Left hindlimb (tissue), 1 donor: ENCODE results near the gene PTK6.

Experiments used
- DNase-seq: peaks from one replicate; pipeline ENCODE4 v3.0.0-alpha.2; 2018

Gene PTK6

GRCh38 chr20:63556873-63557478 lies 19.8 kb upstream of the PTK6 start:
- DNase-seq = no peak

GRCh38 chr20:63555661-63556381 lies 18.6 kb upstream of the PTK6 start:
- DNase-seq = no peak

GRCh38 chr20:63554361-63555278 lies 17.4 kb upstream of the PTK6 start:
- no peak for DNase-seq

GRCh38 chr20:63553933-63554290 lies 16.7 kb upstream of the PTK6 start, which contains the start of gene FNDC11:
TSS of gene FNDC11 (plus strand) at chr20:63554159. CDS start at chr20:63555664, 1,505 bp downstream.
- DNase-seq = no peak

GRCh38 chr20:63553251-63553932 lies 16.2 kb upstream of the PTK6 start:
- DNase-seq = peak; percentile 85

- DNase-seq = no peak
These were observed 15.5 kb upstream of the PTK6 start for GRCh38 chr20:63552481-63553249.

- DNase-seq = no peak
These were observed 13.9 kb upstream of the PTK6 start for GRCh38 chr20:63551068-63551467.

- DNase-seq = no peak
These were observed 12.6 kb upstream of the PTK6 start for GRCh38 chr20:63549679-63550282.

- no peak for DNase-seq
These were observed 11.8 kb upstream of the PTK6 start for GRCh38 chr20:63549019-63549418.

- DNase-seq = no peak
These were observed 11.4 kb upstream of the PTK6 start for GRCh38 chr20:63548542-63548941.

GRCh38 chr20:63547725-63548480 lies 10.7 kb upstream of the PTK6 start, which contains the start of gene SRMS:
TSS of gene SRMS (minus strand) at chr20:63547749. CDS start at chr20:63547463, 286 bp downstream.
- DNase-seq = no peak

GRCh38 chr20:63546956-63547724 lies 10.0 kb upstream of the PTK6 start:
- DNase-seq = no peak

- DNase-seq = no peak
These were observed 9.2 kb upstream of the PTK6 start for GRCh38 chr20:63546256-63546955.

- no peak for DNase-seq
These were observed 8.6 kb upstream of the PTK6 start for GRCh38 chr20:63545814-63546213.

- no peak for DNase-seq
These were observed 7.9 kb upstream of the PTK6 start for GRCh38 chr20:63544958-63545516.

GRCh38 chr20:63544241-63544957 lies 7.2 kb upstream of the PTK6 start:
- DNase-seq = no peak

GRCh38 chr20:63543733-63544132 lies 6.6 kb upstream of the PTK6 start:
- no peak for DNase-seq

GRCh38 chr20:63543131-63543530 lies 6.0 kb upstream of the PTK6 start:
- DNase-seq = no peak
